Mammary epithelial cell (primary cell): Measurements from ENCODE around the gene ACAP3.

Experiments used
- CTCF ChIP-seq, 2 donors: IDR thresholded peaks in 1 of 2; conservative IDR thresholded peaks in 1 of 2; 2 replicates each; pipeline ENCODE4 v1.5.1; 2011 to 2012; ENCODE audit warnings: inconsistent platforms in 2 of 2, low read length in 2 of 2, mild to moderate bottlenecking in 2 of 2, control low read depth in 1 of 2, low read depth in 1 of 2; ENCODE audit not compliant: insufficient read depth in 1 of 2; ENCODE audit errors: extremely low read depth in 1 of 2
- EZH2 ChIP-seq: IDR thresholded peaks from 2 replicates; pipeline ENCODE4 v1.6.1; 2012; ENCODE audit warnings: low read length, inconsistent platforms, borderline replicate concordance

- no peak for TF ChIP-seq CTCF (conservative IDR thresholded peaks at IDR 0.05 in 1 of 2, IDR thresholded peaks at IDR 0.05 in 1 of 2; ENCODE audit: extremely low read depth in 1 of 2, insufficient read depth in 1 of 2, low read depth in 1 of 2, low read length in 2 of 2)
- no peak for TF ChIP-seq EZH2
These were observed 65.1 kb downstream of the ACAP3 start for GRCh38 chr1:1242461-1243265.
